PC-3 (cell line): ENCODE results near the gene GPR37L1. TPM values are rescaled to one million over a fixed set of nuclear protein-coding genes. Genes with fewer than 3 reads are reported as not detected.
A peak's percentile ranks its signal among the peaks of the same experiment; 100 is the strongest.
"Not testable (repeated sequence)": the region's sequence is repeated elsewhere in the genome, so short reads cannot be mapped to it uniquely, and the experiment has no call there.

ENCODE experiments used
- ATAC-seq: fragments of 200-7000 bp; cut with Tn5 transposase; 2 replicates; pipeline ENCODE4 v1.9.1; 2020; ENCODE audit warnings: mild to moderate bottlenecking, moderate library complexity
- BruUV-seq: library from RNA; stranded (reverse); fragments of 400-500 nt; replicated peaks from 2 replicates; lab custom pipeline; 2021; lab: Mats Ljungman, UMichigan
- CTCF ChIA-PET: fragments of 300-600 bp; sonication (Branson Sonifier 250); formaldehyde crosslinking; loops from one replicate; lab custom pipeline; 2022; ENCODE audit warnings: antibody characterized with exemption; lab: Charles Lee
- POLR2A ChIA-PET: fragments of 300-600 bp; sonication (Branson Sonifier 250); formaldehyde crosslinking; loops from one replicate; lab custom pipeline; 2022; ENCODE audit warnings: antibody characterized with exemption; ENCODE audit not compliant: unreplicated experiment; lab: Charles Lee
- DNase-seq: peaks from one replicate; pipeline ENCODE4 v3.0.0-alpha.2; 2015
- H2AFZ ChIP-seq: fragments of 300-600 bp; sonication (generic); 2 replicates; pipeline ENCODE4 v1.6.0; 2016; ENCODE audit warnings: antibody characterized with exemption, low read length
- H3F3A ChIP-seq: fragments of 300-600 bp; sonication (generic); one replicate; pipeline ENCODE4 v1.6.0; 2017; ENCODE audit warnings: antibody characterized with exemption, low read length, control low read depth, mild to moderate bottlenecking; ENCODE audit not compliant: unreplicated experiment
- H3K27ac ChIP-seq: fragments of 300-600 bp; sonication (generic); 2 replicates; pipeline ENCODE4 v1.5.1; 2016; ENCODE audit warnings: mild to moderate bottlenecking, low read length
- H3K27me3 ChIP-seq: fragments of 300-600 bp; sonication (generic); 2 replicates; pipeline ENCODE4 v1.6.1; 2016; ENCODE audit warnings: low read length, mixed read lengths
- H3K36me3 ChIP-seq: fragments of 300-600 bp; sonication (generic); 2 replicates; pipeline ENCODE4 v1.6.1; 2016; ENCODE audit warnings: low read depth, mixed run types, low read length, mixed read lengths
- H3K4me1 ChIP-seq: fragments of 300-600 bp; sonication (generic); 2 replicates; pipeline ENCODE4 v1.5.1; 2016; ENCODE audit warnings: low read length; ENCODE audit not compliant: insufficient read depth
- H3K4me2 ChIP-seq: fragments of 300-600 bp; sonication (generic); 2 replicates; pipeline ENCODE4 v1.6.0; 2016; ENCODE audit warnings: low read length
- H3K4me3 ChIP-seq: fragments of 300-600 bp; sonication (generic); 2 replicates; pipeline ENCODE4 v1.5.1; 2016; ENCODE audit warnings: mild to moderate bottlenecking, low read length, mixed read lengths
- H3K79me2 ChIP-seq: fragments of 300-600 bp; sonication (generic); 2 replicates; pipeline ENCODE4 v1.6.1; 2017; ENCODE audit warnings: low read length, mixed read lengths
- H3K9ac ChIP-seq: fragments of 300-600 bp; sonication (generic); 2 replicates; pipeline ENCODE4 v1.6.0; 2016; ENCODE audit warnings: mild to moderate bottlenecking, low read length
- H3K9me2 ChIP-seq: fragments of 300-600 bp; sonication (generic); replicated peaks from 2 replicates; pipeline ENCODE4 v1.6.1; 2016; ENCODE audit warnings: mixed run types, low read length, mixed read lengths
- H3K9me3 ChIP-seq: fragments of 300-600 bp; sonication (generic); 2 replicates; pipeline ENCODE4 v1.6.1; 2016; ENCODE audit warnings: low read length, mixed read lengths
- H4K20me1 ChIP-seq: fragments of 300-600 bp; sonication (generic); 2 replicates; pipeline ENCODE4 v1.6.1; 2016; ENCODE audit warnings: low read length, mixed read lengths
- CTCF ChIP-seq: fragments of 300-600 bp; sonication (generic); conservative IDR thresholded peaks from 2 replicates; pipeline ENCODE4 v1.5.1; 2017; ENCODE audit warnings: antibody characterized with exemption, low read depth, mild to moderate bottlenecking, low read length
- EZH2 ChIP-seq: fragments of 300-600 bp; sonication (generic); IDR thresholded peaks from one replicate; pipeline ENCODE4 v1.6.1; 2017; ENCODE audit warnings: antibody characterized with exemption, mild to moderate bottlenecking, low read length; ENCODE audit not compliant: unreplicated experiment
- EZH2phosphoT487 ChIP-seq: fragments of 300-600 bp; sonication (generic); IDR thresholded peaks from 2 replicates; pipeline ENCODE4 v1.6.1; 2018; ENCODE audit warnings: mild to moderate bottlenecking, antibody characterized with exemption, low read length, borderline replicate concordance
- intact Hi-C: fragments of 100-400 bp; cut with micrococcal nuclease; formaldehyde crosslinking; loops from 2 replicates; pipeline ENCODE4 v1.9.0; 2023
- total RNA-seq: library from RNA; depleted of rRNA; stranded (reverse); fragments of >200 nt; gene quantifications from 2 replicates; pipeline ENCODE4 v1.2.3, GENCODE V29; 2014

The GPR37L1 gene
- total RNA-seq, 1 experiment from 2014 or later: 0.04 TPM

- Histone ChIP-seq H3F3A (no peaks in the 10 kb centered on the region), H3K27me3 (no peaks in the 10 kb centered on the region), H3K79me2 (peaks cover 7% of the 10 kb centered on the region; the same call in 1 of the 2 replicates), H2AFZ (no peak overlapping the region), H3K4me1 (no peaks in the 10 kb centered on the region), H3K27ac (no peak overlapping the region), H4K20me1 (no peaks in the 10 kb centered on the region), H3K36me3 (no peaks in the 10 kb centered on the region), H3K4me2 (no peak overlapping the region), H3K9me3 (no peaks in the 10 kb centered on the region), H3K9ac (no peak overlapping the region), H3K9me2 (no peaks in the 10 kb centered on the region), H3K4me3 (no peak overlapping the region)
- no TSS peak for BruUV-seq
- TF ChIP-seq CTCF (peak; percentile 75), EZH2phosphoT487 (no peak), EZH2 (no peak)
- DNase-seq (peak; percentile 67), ATAC-seq (peak; percentile 88)
- ChIA-PET CTCF (no interaction called here), POLR2A (no interaction called here)
- intact Hi-C loops: no loop called here
Observed at GRCh38 chr1:202135221-202135721, 12.6 kb downstream of the GPR37L1 start.

DNA sequence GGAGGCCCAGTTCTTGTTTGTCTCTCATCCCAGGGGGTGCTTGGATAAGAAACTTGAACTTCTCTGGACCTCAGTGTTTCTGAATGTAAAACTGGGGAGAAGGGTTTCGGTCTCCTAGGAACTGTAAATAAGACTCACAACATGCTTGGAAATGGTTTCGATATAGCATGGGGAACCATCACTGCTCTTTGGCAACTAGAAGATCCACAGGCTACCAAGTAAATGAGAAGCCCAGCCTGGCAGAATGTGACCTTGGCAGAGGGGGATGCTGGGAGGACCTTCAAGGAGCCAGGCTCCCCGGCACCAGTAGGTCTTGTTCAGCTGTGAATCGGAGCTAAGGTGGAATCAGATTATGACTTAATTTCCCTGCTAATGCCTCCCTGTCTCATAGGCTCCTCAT is 18.1 kb downstream of the GPR37L1 start:
- no peaks in the 10 kb centered on the region for H3K9me3 ChIP-seq
- DNase-seq (no peak), ATAC-seq (no peak)
- H3K79me2 ChIP-seq: peaks cover 43% of the 10 kb centered on the region
- H3K27me3 ChIP-seq: no peaks in the 10 kb centered on the region
- intact Hi-C loops: no loop called here
- TF ChIP-seq EZH2phosphoT487 (no peak), EZH2 (no peak), CTCF (no peak)
- BruUV-seq: no TSS peak
- CTCF ChIA-PET: no interaction called here
- no peaks in the 10 kb centered on the region for H3K36me3 ChIP-seq
- H2AFZ ChIP-seq: no peak overlapping the region
- H3K4me2 ChIP-seq: no peak overlapping the region
- no peak overlapping the region for H3K9ac ChIP-seq
- H3F3A ChIP-seq: no peaks in the 10 kb centered on the region
- POLR2A ChIA-PET: no interaction called here
- no peak overlapping the region for H3K27ac ChIP-seq
- H4K20me1 ChIP-seq: no peaks in the 10 kb centered on the region
- H3K9me2 ChIP-seq: no peaks in the 10 kb centered on the region
- no peak overlapping the region for H3K4me3 ChIP-seq
- peaks cover 14% of the 10 kb centered on the region; the same call in 1 of the 2 replicates for H3K4me1 ChIP-seq

DNA sequence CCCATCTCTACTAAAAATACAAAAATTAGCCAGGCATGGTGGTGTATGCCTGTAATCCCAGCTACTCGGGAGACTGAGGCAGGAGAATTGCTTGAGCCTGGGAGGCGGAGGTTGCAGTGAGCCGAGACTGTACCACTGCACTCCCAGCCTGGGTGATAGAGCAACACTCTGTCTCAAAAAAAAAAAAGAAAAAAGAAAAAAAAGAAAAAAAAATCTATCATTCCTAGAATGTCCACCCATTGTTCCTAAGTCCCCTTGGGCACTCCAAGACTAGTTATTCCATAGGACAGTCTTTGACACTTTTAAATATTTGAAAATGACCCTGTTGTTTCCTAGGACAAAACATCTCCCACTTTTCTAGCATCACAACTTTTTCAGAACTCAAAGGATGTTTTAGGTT is 18.8 kb downstream of the GPR37L1 start:
- CTCF ChIA-PET, H3K9ac ChIP-seq, DNase-seq, H3K27me3 ChIP-seq, BruUV-seq, H3F3A ChIP-seq, intact Hi-C loops, POLR2A ChIA-PET, H4K20me1 ChIP-seq, H3K4me3 ChIP-seq, H3K9me2 ChIP-seq, H3K27ac ChIP-seq, ATAC-seq, H2AFZ ChIP-seq, H3K4me2 ChIP-seq, H3K36me3 ChIP-seq, H3K9me3 ChIP-seq: not testable (repeated sequence)
- H3K4me1 ChIP-seq: peaks cover 14% of the 10 kb centered on the region; the same call in 1 of the 2 replicates
- H3K79me2 ChIP-seq: peaks cover 43% of the 10 kb centered on the region
